SK-N-SH treated with all-trans-retinoic acid at 6 μM for 48 hours (cell line): ENCODE results near the gene AOPEP.

Experiments used
- ARNTL ChIP-seq: fragments of 450-650 bp; formaldehyde crosslinking; IDR thresholded peaks from 2 replicates; pipeline ENCODE4 v1.5.0; 2020; ENCODE audit warnings: low read depth, mild to moderate bottlenecking, moderate library complexity, borderline replicate concordance
- CSDC2 ChIP-seq: fragments of 250-450 bp; sonication (Bioruptor Pico); IDR thresholded peaks from 2 replicates; pipeline ENCODE4 v1.5.0; 2020; ENCODE audit warnings: mild to moderate bottlenecking, moderate library complexity
- OSR1 ChIP-seq: fragments of 250-450 bp; sonication (Bioruptor Pico); IDR thresholded peaks from 2 replicates; pipeline ENCODE4 v1.8.0; 2022; ENCODE audit warnings: moderate library complexity, mild to moderate bottlenecking, inconsistent platforms
- PPARA ChIP-seq: fragments of 250-450 bp; sonication (Bioruptor Pico); IDR thresholded peaks from 2 replicates; pipeline ENCODE4 v1.5.0; 2020; ENCODE audit warnings: mild to moderate bottlenecking, borderline replicate concordance
- TCF4 ChIP-seq: fragments of 250-450 bp; sonication (Bioruptor Pico); IDR thresholded peaks from 2 replicates; pipeline ENCODE4 v1.8.0; 2021; ENCODE audit warnings: mild to moderate bottlenecking, moderate library complexity, borderline replicate concordance
- ZFP30 ChIP-seq: fragments of 450-650 bp; formaldehyde crosslinking; IDR thresholded peaks from 2 replicates; pipeline ENCODE4 v1.5.0; 2022; ENCODE audit warnings: mild to moderate bottlenecking, moderate library complexity
- ZNF70 ChIP-seq: fragments of 450-650 bp; formaldehyde crosslinking; IDR thresholded peaks from 2 replicates; pipeline ENCODE4 v1.5.0; 2020; ENCODE audit warnings: mild to moderate bottlenecking, moderate library complexity
- TF ChIP-seq, protein P1 (sequence below): fragments of 250-450 bp; sonication (Bioruptor Pico); IDR thresholded peaks from 2 replicates; pipeline ENCODE4 v1.5.1; 2021; ENCODE audit warnings: mild to moderate bottlenecking, moderate library complexity

- TF ChIP-seq ZNF70, result no peak
- TF ChIP-seq PPARA (CRISPR knock-in tag), result no peak
- no peak for TF ChIP-seq ZFP30 (CRISPR knock-in tag)
- TF ChIP-seq CSDC2 (CRISPR knock-in tag), result no peak
- no peak for TF ChIP-seq OSR1 (CRISPR knock-in tag)
- TF ChIP-seq, protein P1, sequence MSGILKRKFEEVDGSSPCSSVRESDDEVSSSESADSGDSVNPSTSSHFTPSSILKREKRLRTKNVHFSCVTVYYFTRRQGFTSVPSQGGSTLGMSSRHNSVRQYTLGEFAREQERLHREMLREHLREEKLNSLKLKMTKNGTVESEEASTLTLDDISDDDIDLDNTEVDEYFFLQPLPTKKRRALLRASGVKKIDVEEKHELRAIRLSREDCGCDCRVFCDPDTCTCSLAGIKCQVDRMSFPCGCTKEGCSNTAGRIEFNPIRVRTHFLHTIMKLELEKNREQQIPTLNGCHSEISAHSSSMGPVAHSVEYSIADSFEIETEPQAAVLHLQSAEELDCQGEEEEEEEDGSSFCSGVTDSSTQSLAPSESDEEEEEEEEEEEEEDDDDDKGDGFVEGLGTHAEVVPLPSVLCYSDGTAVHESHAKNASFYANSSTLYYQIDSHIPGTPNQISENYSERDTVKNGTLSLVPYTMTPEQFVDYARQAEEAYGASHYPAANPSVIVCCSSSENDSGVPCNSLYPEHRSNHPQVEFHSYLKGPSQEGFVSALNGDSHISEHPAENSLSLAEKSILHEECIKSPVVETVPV (CRISPR knock-in tag), result no peak
- TF ChIP-seq TCF4 (CRISPR knock-in tag), result no peak
- no peak for TF ChIP-seq ARNTL (CRISPR knock-in tag)
Measured at GRCh38 chr9:94819161-94819687, 92.7 kb downstream of the AOPEP start.
